ENCODE data around the gene MT1E.

GRCh38 chr16:56603589-56603988 lies 22.0 kb upstream of the MT1E start:
- TF ChIP-seq, protein P1, sequence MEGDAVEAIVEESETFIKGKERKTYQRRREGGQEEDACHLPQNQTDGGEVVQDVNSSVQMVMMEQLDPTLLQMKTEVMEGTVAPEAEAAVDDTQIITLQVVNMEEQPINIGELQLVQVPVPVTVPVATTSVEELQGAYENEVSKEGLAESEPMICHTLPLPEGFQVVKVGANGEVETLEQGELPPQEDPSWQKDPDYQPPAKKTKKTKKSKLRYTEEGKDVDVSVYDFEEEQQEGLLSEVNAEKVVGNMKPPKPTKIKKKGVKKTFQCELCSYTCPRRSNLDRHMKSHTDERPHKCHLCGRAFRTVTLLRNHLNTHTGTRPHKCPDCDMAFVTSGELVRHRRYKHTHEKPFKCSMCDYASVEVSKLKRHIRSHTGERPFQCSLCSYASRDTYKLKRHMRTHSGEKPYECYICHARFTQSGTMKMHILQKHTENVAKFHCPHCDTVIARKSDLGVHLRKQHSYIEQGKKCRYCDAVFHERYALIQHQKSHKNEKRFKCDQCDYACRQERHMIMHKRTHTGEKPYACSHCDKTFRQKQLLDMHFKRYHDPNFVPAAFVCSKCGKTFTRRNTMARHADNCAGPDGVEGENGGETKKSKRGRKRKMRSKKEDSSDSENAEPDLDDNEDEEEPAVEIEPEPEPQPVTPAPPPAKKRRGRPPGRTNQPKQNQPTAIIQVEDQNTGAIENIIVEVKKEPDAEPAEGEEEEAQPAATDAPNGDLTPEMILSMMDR (IDR thresholded peaks at IDR 0.05; ENCODE audit: low read length) = no peak
- no peak for TF ChIP-seq EZH2 (optimal IDR thresholded peaks at IDR 0.05; ENCODE audit: low read depth, low read length)
- TF ChIP-seq EZH2phosphoT487 (IDR thresholded peaks at IDR 0.05; ENCODE audit: low read length) = no peak
